ENCODE data around the gene ADAM8. TPM values are rescaled to one million over a fixed set of nuclear protein-coding genes. Genes with fewer than 3 reads are reported as not detected.

The ADAM8 gene
- total RNA-seq, 2 donors from 2014 or later, result 3.7 to 5.5 TPM

DNA sequence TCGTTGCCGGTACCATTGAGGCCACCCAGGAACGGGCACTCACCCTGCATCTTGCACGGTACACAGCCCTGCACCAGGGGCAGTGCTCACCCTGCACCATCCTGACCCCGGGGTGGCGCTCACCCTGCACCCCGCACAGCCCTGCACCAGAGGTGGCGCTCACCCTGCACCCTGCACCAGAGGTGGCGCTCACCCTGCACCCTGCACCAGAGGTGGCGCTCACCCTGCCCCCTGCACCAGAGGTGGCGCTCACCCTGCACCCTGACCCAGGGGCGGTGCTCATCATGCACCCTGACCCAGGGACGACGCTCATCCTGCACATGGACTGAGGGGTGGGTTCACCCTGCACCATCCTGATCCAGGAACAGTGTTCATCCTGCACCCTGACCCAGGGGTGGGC is 25.6 kb upstream of the ADAM8 start:
- Histone ChIP-seq H3K9me3 (ENCODE audit: control insufficient read depth, low read length) (no peaks in the 10 kb centered on the region), H3K27me3 (ENCODE audit: control insufficient read depth, insufficient read depth, low read length, poor library complexity, severe bottlenecking) (no peaks in the 10 kb centered on the region), H3K9ac (ENCODE audit: extremely low read depth, low read length, poor library complexity, severe bottlenecking) (no peak overlapping the region), H3K36me3 (ENCODE audit: control insufficient read depth, insufficient read depth, low read length) (peaks cover 43% of the 10 kb centered on the region), H3K4me3 (ENCODE audit: low read length) (no peak overlapping the region), H3K27ac (ENCODE audit: low read depth, low read length) (no peak overlapping the region), H3K4me1 (ENCODE audit: control insufficient read depth, insufficient read depth, low read length) (peaks cover 14% of the 10 kb centered on the region)
- TF ChIP-seq, protein P1, sequence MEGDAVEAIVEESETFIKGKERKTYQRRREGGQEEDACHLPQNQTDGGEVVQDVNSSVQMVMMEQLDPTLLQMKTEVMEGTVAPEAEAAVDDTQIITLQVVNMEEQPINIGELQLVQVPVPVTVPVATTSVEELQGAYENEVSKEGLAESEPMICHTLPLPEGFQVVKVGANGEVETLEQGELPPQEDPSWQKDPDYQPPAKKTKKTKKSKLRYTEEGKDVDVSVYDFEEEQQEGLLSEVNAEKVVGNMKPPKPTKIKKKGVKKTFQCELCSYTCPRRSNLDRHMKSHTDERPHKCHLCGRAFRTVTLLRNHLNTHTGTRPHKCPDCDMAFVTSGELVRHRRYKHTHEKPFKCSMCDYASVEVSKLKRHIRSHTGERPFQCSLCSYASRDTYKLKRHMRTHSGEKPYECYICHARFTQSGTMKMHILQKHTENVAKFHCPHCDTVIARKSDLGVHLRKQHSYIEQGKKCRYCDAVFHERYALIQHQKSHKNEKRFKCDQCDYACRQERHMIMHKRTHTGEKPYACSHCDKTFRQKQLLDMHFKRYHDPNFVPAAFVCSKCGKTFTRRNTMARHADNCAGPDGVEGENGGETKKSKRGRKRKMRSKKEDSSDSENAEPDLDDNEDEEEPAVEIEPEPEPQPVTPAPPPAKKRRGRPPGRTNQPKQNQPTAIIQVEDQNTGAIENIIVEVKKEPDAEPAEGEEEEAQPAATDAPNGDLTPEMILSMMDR (conservative IDR thresholded peaks at IDR 0.05), result no peak
- Mint-ChIP-seq H3K9me3 (no peaks in the 10 kb centered on the region), H3K4me1 (peaks cover 9% of the 10 kb centered on the region), H3K36me3 (ENCODE audit: low read depth) (peaks cover 48% of the 10 kb centered on the region), H3K4me3 (no peak overlapping the region), H3K27me3 (ENCODE audit: insufficient read depth) (no peaks in the 10 kb centered on the region), H3K27ac (no peak overlapping the region)
- DNase-seq, result no peak
- WGBS, 2 experiments (ENCODE audit: insufficient coverage in 1 of 2, insufficient read length in 1 of 2), result 96 to 99% methylated on average over 11 to 14 of the region's 14 CpGs

DNA sequence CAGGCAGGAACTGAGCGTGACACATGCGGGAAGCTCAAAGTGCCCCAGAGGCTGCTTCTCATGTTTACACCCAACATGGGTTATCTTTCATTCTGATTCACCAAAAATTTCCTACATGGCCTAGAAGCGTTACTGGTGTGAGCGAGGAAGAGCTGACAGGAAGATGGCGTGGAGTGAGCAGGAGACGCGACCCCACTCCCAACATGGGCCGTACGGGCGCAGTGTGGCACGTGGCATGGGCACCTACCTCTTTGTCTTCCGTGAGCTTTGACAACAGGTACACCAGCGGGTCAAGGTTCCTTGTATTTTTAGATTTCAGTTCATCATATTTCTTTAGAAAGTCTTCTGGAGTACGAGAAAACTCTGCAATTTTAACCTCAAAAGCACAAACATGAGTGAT is 23.1 kb upstream of the ADAM8 start:
- WGBS, 2 experiments (ENCODE audit: insufficient coverage in 1 of 2, insufficient read length in 1 of 2), result 96 to 98% methylated on average over 12 to 14 of the region's 14 CpGs
- no peaks in the 10 kb centered on the region for H3K4me1 Mint-ChIP-seq
- H3K9ac ChIP-seq (ENCODE audit: extremely low read depth, low read length, poor library complexity, severe bottlenecking), result no peak overlapping the region

DNA sequence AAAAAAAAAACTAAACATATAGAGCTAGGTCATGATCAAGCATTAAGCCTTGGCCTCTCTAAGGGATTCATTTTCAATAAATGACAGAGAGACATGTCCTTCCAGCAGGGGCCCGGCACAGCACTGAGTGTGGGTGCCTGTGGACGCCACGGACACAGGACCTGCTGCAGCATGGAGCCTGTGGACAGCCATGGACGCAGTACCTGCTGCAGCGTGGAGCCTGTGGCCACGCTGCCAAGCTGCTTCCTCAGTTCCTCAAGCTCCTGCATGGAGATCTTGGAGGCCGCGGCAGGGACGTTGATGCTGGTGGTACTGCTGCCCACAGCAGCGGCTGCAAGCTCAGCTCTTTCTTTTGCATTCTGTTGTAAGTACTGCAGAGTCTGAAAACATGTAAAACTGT is 22.6 kb upstream of the ADAM8 start:
- H3K4me1 Mint-ChIP-seq, result no peaks in the 10 kb centered on the region
- DNase-seq, result no peak
- H3K9me3 Mint-ChIP-seq, result no peaks in the 10 kb centered on the region
- Histone ChIP-seq H3K36me3 (ENCODE audit: control insufficient read depth, insufficient read depth, low read length) (peaks cover 45% of the 10 kb centered on the region), H3K4me1 (ENCODE audit: control insufficient read depth, insufficient read depth, low read length) (no peaks in the 10 kb centered on the region), H3K4me3 (ENCODE audit: low read length) (no peak overlapping the region), H3K27ac (ENCODE audit: low read depth, low read length) (no peak overlapping the region), H3K27me3 (ENCODE audit: control insufficient read depth, insufficient read depth, low read length, poor library complexity, severe bottlenecking) (no peaks in the 10 kb centered on the region), H3K9ac (ENCODE audit: extremely low read depth, low read length, poor library complexity, severe bottlenecking) (no peak overlapping the region), H3K9me3 (ENCODE audit: control insufficient read depth, low read length) (no peaks in the 10 kb centered on the region)
- peaks cover 52% of the 10 kb centered on the region for H3K36me3 Mint-ChIP-seq (ENCODE audit: low read depth)
- TF ChIP-seq, protein P1 (conservative IDR thresholded peaks at IDR 0.05), result no peak
- 92 to 98% methylated on average over 10 of the region's 10 CpGs for WGBS, 2 experiments (ENCODE audit: insufficient coverage in 1 of 2, insufficient read length in 1 of 2)
- H3K4me3 Mint-ChIP-seq, result no peak overlapping the region
- H3K27me3 Mint-ChIP-seq (ENCODE audit: insufficient read depth), result no peaks in the 10 kb centered on the region
- no peak overlapping the region for H3K27ac Mint-ChIP-seq

More for the DNA sequence above, 23.1 kb upstream of the ADAM8 start:
- Mint-ChIP-seq H3K27ac (no peak overlapping the region), H3K36me3 (ENCODE audit: low read depth) (peaks cover 52% of the 10 kb centered on the region), H3K27me3 (ENCODE audit: insufficient read depth) (no peaks in the 10 kb centered on the region), H3K4me3 (no peak overlapping the region), H3K9me3 (no peaks in the 10 kb centered on the region)
- H3K36me3 ChIP-seq (ENCODE audit: control insufficient read depth, insufficient read depth, low read length), result peaks cover 43% of the 10 kb centered on the region
- no peak overlapping the region for H3K4me3 ChIP-seq (ENCODE audit: low read length)
- no peaks in the 10 kb centered on the region for H3K4me1 ChIP-seq (ENCODE audit: control insufficient read depth, insufficient read depth, low read length)
- DNase-seq, result no peak
- H3K27me3 ChIP-seq (ENCODE audit: control insufficient read depth, insufficient read depth, low read length, poor library complexity, severe bottlenecking), result no peaks in the 10 kb centered on the region
- TF ChIP-seq, protein P1 (conservative IDR thresholded peaks at IDR 0.05), result no peak
- H3K27ac ChIP-seq (ENCODE audit: low read depth, low read length), result no peak overlapping the region
- no peaks in the 10 kb centered on the region for H3K9me3 ChIP-seq (ENCODE audit: control insufficient read depth, low read length)
